Measurements from ENCODE around the gene CPT1C.

DNA sequence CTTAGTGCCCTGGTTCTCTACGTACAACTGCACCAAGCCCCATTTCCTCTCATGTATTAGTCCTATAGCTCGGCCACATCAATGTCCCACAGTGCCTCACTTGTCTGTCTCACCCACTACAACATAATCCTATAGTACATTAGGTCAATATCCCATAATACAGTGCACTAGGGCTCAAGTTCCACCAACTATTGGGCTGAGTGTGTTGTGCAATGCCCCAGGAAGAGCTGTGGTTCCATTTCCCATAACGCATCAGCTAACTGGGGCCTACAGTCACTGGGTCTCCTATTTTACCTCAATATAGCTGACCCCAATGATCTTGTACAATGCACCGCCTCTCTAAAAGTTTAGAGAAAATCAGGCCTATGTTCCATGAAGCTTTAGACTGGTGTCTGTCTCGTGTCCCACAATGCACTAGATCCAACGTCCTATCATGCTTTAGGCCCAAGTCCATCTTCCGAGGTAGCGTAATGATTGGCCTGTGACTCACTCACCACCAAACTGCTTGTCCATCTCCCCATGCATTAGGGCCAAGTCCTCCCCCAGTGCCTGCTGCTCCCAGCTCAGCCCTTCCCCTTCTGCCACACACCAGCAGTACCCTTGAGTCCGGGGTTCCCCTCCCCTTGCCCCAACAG lies 50.4 kb downstream of the CPT1C start:
- TF ChIP-seq MAZ (IDR thresholded peaks at IDR 0.05; ENCODE audit: borderline replicate concordance, low read depth, low read length) (no peak), EP300 (IDR thresholded peaks at IDR 0.05) (no peak), POLR2A (IDR thresholded peaks at IDR 0.05; ENCODE audit: low read length) (no peak), JUN (IDR thresholded peaks at IDR 0.05) (no peak), REST (IDR thresholded peaks at IDR 0.05) (no peak)
- TF ChIP-seq, protein P1, sequence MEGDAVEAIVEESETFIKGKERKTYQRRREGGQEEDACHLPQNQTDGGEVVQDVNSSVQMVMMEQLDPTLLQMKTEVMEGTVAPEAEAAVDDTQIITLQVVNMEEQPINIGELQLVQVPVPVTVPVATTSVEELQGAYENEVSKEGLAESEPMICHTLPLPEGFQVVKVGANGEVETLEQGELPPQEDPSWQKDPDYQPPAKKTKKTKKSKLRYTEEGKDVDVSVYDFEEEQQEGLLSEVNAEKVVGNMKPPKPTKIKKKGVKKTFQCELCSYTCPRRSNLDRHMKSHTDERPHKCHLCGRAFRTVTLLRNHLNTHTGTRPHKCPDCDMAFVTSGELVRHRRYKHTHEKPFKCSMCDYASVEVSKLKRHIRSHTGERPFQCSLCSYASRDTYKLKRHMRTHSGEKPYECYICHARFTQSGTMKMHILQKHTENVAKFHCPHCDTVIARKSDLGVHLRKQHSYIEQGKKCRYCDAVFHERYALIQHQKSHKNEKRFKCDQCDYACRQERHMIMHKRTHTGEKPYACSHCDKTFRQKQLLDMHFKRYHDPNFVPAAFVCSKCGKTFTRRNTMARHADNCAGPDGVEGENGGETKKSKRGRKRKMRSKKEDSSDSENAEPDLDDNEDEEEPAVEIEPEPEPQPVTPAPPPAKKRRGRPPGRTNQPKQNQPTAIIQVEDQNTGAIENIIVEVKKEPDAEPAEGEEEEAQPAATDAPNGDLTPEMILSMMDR (IDR thresholded peaks at IDR 0.05), result no peak
